Hair follicle dermal papilla cell (primary cell): ENCODE measurements around the gene FMO5. TPM values are rescaled to one million over a fixed set of nuclear protein-coding genes. Genes with fewer than 3 reads are reported as not detected.

Experiments used
- total RNA-seq: library from RNA; depleted of rRNA; stranded (reverse); fragments of >200 nt; gene quantifications from 2 replicates; pipeline ENCODE4 v1.2.3, GENCODE V29; 2012

FMO5 gene, protein sequence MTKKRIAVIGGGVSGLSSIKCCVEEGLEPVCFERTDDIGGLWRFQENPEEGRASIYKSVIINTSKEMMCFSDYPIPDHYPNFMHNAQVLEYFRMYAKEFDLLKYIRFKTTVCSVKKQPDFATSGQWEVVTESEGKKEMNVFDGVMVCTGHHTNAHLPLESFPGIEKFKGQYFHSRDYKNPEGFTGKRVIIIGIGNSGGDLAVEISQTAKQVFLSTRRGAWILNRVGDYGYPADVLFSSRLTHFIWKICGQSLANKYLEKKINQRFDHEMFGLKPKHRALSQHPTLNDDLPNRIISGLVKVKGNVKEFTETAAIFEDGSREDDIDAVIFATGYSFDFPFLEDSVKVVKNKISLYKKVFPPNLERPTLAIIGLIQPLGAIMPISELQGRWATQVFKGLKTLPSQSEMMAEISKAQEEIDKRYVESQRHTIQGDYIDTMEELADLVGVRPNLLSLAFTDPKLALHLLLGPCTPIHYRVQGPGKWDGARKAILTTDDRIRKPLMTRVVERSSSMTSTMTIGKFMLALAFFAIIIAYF
- total RNA-seq, result 1.2 and 2.9 TPM in 2 replicates

GRCh38 chr1:147225193-147225730, at the start of gene FMO5:
TSS of gene FMO5 (minus strand) at chr1:147225339. CDS start at chr1:147225029, 310 bp downstream.

GRCh38 chr1:147242449-147243227, 17.5 kb upstream of the FMO5 start, which contains the start of gene CHD1L:
TSS of gene CHD1L (plus strand) at chr1:147242684. CDS start at chr1:147242704, 20 bp downstream.

GRCh38 chr1:147172168-147173016, 52.7 kb downstream of the FMO5 start, which contains the start of gene PRKAB2:
TSS of gene PRKAB2 (minus strand) at chr1:147172470. CDS start at chr1:147172144, 326 bp downstream.

Other genes starting within 250 kb of the FMO5 start
- 17.5 and 22.2 TPM in 2 replicates for gene PRKAB2, start 52.9 kb downstream of the FMO5 start, total RNA-seq
- 26.1 and 27.9 TPM in 2 replicates for gene CHD1L, start 17.3 kb upstream of the FMO5 start, total RNA-seq